ENCODE data around the gene ADGRL2.

ADGRL2 gene

GRCh38 chr1:81797701-81798100 lies 3.0 kb upstream of the ADGRL2 start:
- H3K9me3 Mint-ChIP-seq: no peaks in the 10 kb centered on the region
- H3K27me3 Mint-ChIP-seq (ENCODE audit: low read depth, poor library complexity): no peaks in the 10 kb centered on the region
- no peak overlapping the region for H3K4me3 Mint-ChIP-seq
- H3K4me1 Mint-ChIP-seq: peaks cover 28% of the 10 kb centered on the region
- no peak for TF ChIP-seq CTCF (IDR thresholded peaks at IDR 0.05)
- no peak for DNase-seq
- no peaks in the 10 kb centered on the region for H3K36me3 Mint-ChIP-seq (ENCODE audit: low read depth)
- no peak overlapping the region for H3K27ac Mint-ChIP-seq

DNA sequence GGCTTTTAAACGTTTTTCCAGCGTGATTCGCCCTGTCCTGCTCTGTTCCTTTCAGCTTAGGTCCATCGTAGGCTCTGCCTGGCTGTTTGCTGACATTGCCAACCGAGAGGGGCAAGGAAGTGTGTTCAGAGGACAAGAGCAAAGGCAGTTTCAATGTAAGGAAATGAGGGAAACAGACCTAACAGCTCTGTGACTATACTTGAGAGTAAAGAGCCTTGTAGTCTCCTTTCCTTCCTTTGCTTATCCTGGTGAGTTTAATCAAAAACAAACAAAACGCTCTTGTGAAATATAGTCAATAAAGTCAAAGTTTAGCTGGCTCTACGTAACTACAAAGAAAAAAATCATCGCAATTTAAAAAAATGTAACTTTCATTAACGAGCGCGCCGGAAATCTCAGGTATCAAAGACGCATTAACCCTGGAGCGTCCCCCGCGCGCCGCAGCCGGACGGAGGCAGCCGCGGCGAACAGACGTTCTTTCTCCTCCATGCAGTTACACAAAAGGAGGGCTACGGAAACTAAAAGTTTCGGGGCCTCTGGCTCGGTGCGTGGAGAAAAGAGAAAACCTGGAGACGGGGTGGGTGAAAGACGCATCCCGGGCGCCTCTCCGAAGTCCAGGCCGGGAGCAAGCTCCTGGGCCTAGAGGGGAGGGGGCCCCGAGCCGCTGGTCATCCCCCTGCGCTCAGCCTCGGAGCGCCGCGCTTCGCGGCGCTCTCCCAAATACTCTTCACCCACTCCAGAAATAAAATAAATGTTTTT lies 617 bp upstream of the ADGRL2 start:
- peak overlapping the region; percentile 95 for H3K4me3 Mint-ChIP-seq
- H3K36me3 Mint-ChIP-seq (ENCODE audit: low read depth): no peaks in the 10 kb centered on the region
- no peaks in the 10 kb centered on the region for H3K9me3 Mint-ChIP-seq
- peak overlapping the region; percentile 99 for H3K27ac Mint-ChIP-seq
- peaks cover 3% of the 10 kb centered on the region for H3K27me3 Mint-ChIP-seq (ENCODE audit: low read depth, poor library complexity)
- peak; percentile 70 for DNase-seq
- peaks cover 38% of the 10 kb centered on the region for H3K4me1 Mint-ChIP-seq
- no peak for TF ChIP-seq CTCF (IDR thresholded peaks at IDR 0.05)

- Mint-ChIP-seq H3K27ac (peak overlapping the region; percentile 100), H3K9me3 (no peaks in the 10 kb centered on the region), H3K36me3 (ENCODE audit: low read depth) (no peaks in the 10 kb centered on the region), H3K4me1 (peaks cover 56% of the 10 kb centered on the region), H3K4me3 (peak overlapping the region; percentile 98), H3K27me3 (ENCODE audit: low read depth, poor library complexity) (peaks cover 3% of the 10 kb centered on the region)
- no peak for TF ChIP-seq CTCF (IDR thresholded peaks at IDR 0.05)
- peak; percentile 38 for DNase-seq
Measured at GRCh38 chr1:81801651-81802456, 1.1 kb downstream of the ADGRL2 start.

DNA sequence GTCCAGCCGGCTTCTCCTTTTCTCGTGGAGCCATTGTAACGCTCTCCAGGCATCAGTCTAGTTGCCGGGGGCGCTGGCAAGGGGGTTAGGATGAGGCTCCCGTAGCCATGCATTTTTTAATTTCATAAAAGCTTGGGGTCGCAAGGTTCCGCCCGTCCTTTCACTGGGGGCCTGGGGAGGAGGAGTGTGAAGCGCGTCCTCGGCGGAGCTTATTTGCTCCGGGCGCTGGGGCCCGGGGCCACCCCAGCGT lies 1.6 kb downstream of the ADGRL2 start:
- Mint-ChIP-seq H3K9me3 (no peaks in the 10 kb centered on the region), H3K36me3 (ENCODE audit: low read depth) (no peaks in the 10 kb centered on the region), H3K4me3 (peak overlapping the region; percentile 98), H3K27me3 (ENCODE audit: low read depth, poor library complexity) (peaks cover 3% of the 10 kb centered on the region), H3K27ac (peak overlapping the region; percentile 97), H3K4me1 (peaks cover 56% of the 10 kb centered on the region)
- no peak for DNase-seq
- no peak for TF ChIP-seq CTCF (IDR thresholded peaks at IDR 0.05)

GRCh38 chr1:81802707-81803430 lies 2.1 kb downstream of the ADGRL2 start:
- H3K27ac Mint-ChIP-seq: peak overlapping the region; percentile 97
- H3K9me3 Mint-ChIP-seq: no peaks in the 10 kb centered on the region
- peaks cover 56% of the 10 kb centered on the region for H3K4me1 Mint-ChIP-seq
- DNase-seq: peak; percentile 72
- H3K27me3 Mint-ChIP-seq (ENCODE audit: low read depth, poor library complexity): peaks cover 3% of the 10 kb centered on the region
- H3K36me3 Mint-ChIP-seq (ENCODE audit: low read depth): no peaks in the 10 kb centered on the region
- no peak for TF ChIP-seq CTCF (IDR thresholded peaks at IDR 0.05)
- peak overlapping the region; percentile 98 for H3K4me3 Mint-ChIP-seq
